Keratinocyte (primary cell): Measurements from ENCODE around the gene KIF26A. TPM values are rescaled to one million over a fixed set of nuclear protein-coding genes. Genes with fewer than 3 reads are reported as not detected.

ENCODE experiments used
- DNase-seq: peaks from one replicate; pipeline ENCODE4 v3.0.0-alpha.2; 2011; ENCODE audit warnings: low read depth, missing footprints, low spot score
- FAIRE-seq: peaks from 2 replicates; lab custom pipeline; 2011; peaks lifted over from hg19 to GRCh38; lab: Jason Lieb, UNC
- H2AFZ ChIP-seq: 2 replicates; pipeline ENCODE4 v1.6.0; 2012; ENCODE audit warnings: low read length, control low read depth, inconsistent platforms; ENCODE audit not compliant: control insufficient read depth
- H3K27ac ChIP-seq: 2 replicates; pipeline ENCODE4 v1.5.1; 2011; ENCODE audit warnings: low read length; ENCODE audit not compliant: control insufficient read depth, insufficient read depth
- H3K27me3 ChIP-seq: 3 replicates; pipeline ENCODE4 v1.6.0; 2011; ENCODE audit warnings: low read length; ENCODE audit not compliant: control insufficient read depth, insufficient read depth; ENCODE audit errors: extremely low read depth
- H3K36me3 ChIP-seq, 2 experiments: 2 replicates in 1 of 2; 3 replicates in 1 of 2; pipeline ENCODE4 v1.5.1; 2011; ENCODE audit warnings: low read length in 2 of 2, mild to moderate bottlenecking in 1 of 2; ENCODE audit not compliant: control insufficient read depth in 2 of 2, insufficient read depth in 2 of 2; ENCODE audit errors: extremely low read depth in 1 of 2
- H3K4me1 ChIP-seq: 3 replicates; pipeline ENCODE4 v1.5.1; 2011; ENCODE audit warnings: low read length; ENCODE audit not compliant: control insufficient read depth, insufficient read depth; ENCODE audit errors: extremely low read depth
- H3K4me2 ChIP-seq: 3 replicates; pipeline ENCODE4 v1.6.0; 2011; ENCODE audit warnings: low read depth, low read length; ENCODE audit not compliant: control insufficient read depth, insufficient read depth; ENCODE audit errors: extremely low read depth
- H3K4me3 ChIP-seq, 3 experiments: fragments of 200-600 bp in 1 of 3; sonication (generic) in 1 of 3; 2 replicates in 2 of 3; 3 replicates in 1 of 3; pipeline ENCODE4 v1.5.1; 2011 to 2016; ENCODE audit warnings: low read length in 3 of 3, mild to moderate bottlenecking in 3 of 3, control low read depth in 2 of 3, inconsistent platforms in 1 of 3, low read depth in 1 of 3, mixed read lengths in 1 of 3, mixed run types in 1 of 3, moderate library complexity in 1 of 3; ENCODE audit not compliant: control insufficient read depth in 2 of 3, insufficient read depth in 2 of 3; ENCODE audit errors: extremely low read depth in 1 of 3
- H3K79me2 ChIP-seq: 2 replicates; pipeline ENCODE4 v1.6.0; 2012; ENCODE audit warnings: low read length; ENCODE audit not compliant: control insufficient read depth, insufficient read depth
- H3K9ac ChIP-seq: 3 replicates; pipeline ENCODE4 v1.6.0; 2011; ENCODE audit warnings: low read length; ENCODE audit not compliant: control insufficient read depth, insufficient read depth; ENCODE audit errors: extremely low read depth
- H3K9me1 ChIP-seq: 3 replicates; pipeline ENCODE4 v1.6.0; 2011; ENCODE audit warnings: low read length; ENCODE audit not compliant: control insufficient read depth, insufficient read depth; ENCODE audit errors: extremely low read depth
- H3K9me3 ChIP-seq: 2 replicates; pipeline ENCODE4 v1.5.1; 2012; ENCODE audit warnings: low read depth, low read length; ENCODE audit not compliant: control insufficient read depth
- H4K20me1 ChIP-seq: 3 replicates; pipeline ENCODE4 v1.6.0; 2011; ENCODE audit warnings: low read length; ENCODE audit not compliant: control insufficient read depth, insufficient read depth; ENCODE audit errors: extremely low read depth
- EZH2 ChIP-seq: IDR thresholded peaks from one replicate; pipeline ENCODE4 v1.6.1; 2012; ENCODE audit warnings: inconsistent platforms, mild to moderate bottlenecking, low read length, moderate library complexity
- dilution Hi-C: fragments of 300-500 bp; cut with MboI; formaldehyde crosslinking; loops from one replicate; pipeline ENCODE4 v1.7.0; 2020; ENCODE audit warnings: low sequenced_read_pairs; ENCODE audit not compliant: extremely low pct_ligation_motif_present
- polyA plus RNA-seq, 5 experiments: library from polyadenylated mRNA; depleted of rRNA in 3 of 5; stranded (reverse) in 3 of 5; stranded (forward) in 1 of 5; unstranded in 1 of 5; fragments of >200 nt; gene quantifications; 1 replicate in 1 of 5; 2 replicates in 3 of 5; 3 replicates in 1 of 5; pipeline versions ENCODE4 v1.2.1 to v1.2.3, GENCODE V29; 2011 to 2012; ENCODE audit warnings: missing spikeins in 2 of 5, low read depth in 1 of 5, low replicate concordance in 1 of 5
- TF ChIP-seq, protein P1 (sequence below), 3 experiments: IDR thresholded peaks in 1 of 3; conservative IDR thresholded peaks in 1 of 3; optimal IDR thresholded peaks in 1 of 3; 2 replicates in 2 of 3; 3 replicates in 1 of 3; pipeline versions ENCODE3 to v1.5.1; 2011; ENCODE audit warnings: low read length in 3 of 3, mild to moderate bottlenecking in 3 of 3, moderate library complexity in 2 of 3, control low read depth in 1 of 3, inconsistent platforms in 1 of 3; ENCODE audit not compliant: insufficient read depth in 2 of 3; ENCODE audit errors: extremely low read depth in 1 of 3

The KIF26A gene
- polyA plus RNA-seq, 1 donor (not counting 4 experiments of a cell fraction or from before 2014, with no cell fraction given) = 0.07 TPM

DNA sequence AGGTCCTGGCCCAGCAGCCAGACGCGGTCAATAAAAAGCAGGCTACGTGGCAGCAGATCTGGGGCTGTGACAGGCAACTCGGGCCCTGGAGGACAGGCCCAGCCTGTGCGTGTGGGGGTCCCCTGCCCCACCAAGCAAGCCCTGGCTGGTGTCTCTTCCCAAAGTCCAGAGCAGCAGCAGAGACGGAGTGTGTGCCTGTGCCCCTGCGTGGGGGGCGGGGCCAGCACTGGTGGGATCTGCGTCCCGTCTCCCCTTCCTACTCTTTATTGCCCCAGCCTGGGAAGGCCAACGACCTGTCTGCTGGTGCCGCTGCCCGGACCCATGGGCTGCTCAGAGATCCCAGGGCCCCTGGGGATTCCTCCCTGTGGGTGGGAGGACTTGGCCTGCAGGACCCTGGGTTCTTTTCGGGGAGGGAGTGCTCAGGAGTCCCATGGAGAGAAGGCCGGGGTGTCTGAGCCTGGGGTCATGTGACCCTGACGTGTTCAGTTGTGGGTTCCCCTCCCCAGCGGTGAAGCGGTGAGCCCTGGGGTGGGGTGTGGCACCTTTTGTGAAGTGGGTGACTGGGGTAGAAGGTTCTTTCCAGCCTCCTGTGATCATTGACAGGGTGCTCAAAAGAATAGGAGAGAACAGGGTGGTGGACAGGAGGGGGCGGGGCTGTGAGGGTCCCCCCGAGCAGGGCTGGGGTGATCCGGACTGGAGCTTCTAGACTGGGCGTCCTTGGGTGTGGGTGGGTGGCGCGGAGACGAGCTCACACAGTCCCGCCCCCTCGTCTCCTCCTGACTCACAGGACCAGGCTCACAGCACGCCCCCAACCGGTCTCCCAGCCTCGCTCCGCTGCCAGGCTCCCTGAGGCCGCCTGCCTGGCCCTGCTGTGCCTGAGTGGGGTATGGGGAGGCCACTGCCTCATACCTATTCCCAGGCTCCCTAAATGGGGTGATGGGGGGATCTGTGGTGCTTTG, 30.5 kb upstream of the KIF26A start:
- TF ChIP-seq, protein P1, sequence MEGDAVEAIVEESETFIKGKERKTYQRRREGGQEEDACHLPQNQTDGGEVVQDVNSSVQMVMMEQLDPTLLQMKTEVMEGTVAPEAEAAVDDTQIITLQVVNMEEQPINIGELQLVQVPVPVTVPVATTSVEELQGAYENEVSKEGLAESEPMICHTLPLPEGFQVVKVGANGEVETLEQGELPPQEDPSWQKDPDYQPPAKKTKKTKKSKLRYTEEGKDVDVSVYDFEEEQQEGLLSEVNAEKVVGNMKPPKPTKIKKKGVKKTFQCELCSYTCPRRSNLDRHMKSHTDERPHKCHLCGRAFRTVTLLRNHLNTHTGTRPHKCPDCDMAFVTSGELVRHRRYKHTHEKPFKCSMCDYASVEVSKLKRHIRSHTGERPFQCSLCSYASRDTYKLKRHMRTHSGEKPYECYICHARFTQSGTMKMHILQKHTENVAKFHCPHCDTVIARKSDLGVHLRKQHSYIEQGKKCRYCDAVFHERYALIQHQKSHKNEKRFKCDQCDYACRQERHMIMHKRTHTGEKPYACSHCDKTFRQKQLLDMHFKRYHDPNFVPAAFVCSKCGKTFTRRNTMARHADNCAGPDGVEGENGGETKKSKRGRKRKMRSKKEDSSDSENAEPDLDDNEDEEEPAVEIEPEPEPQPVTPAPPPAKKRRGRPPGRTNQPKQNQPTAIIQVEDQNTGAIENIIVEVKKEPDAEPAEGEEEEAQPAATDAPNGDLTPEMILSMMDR (optimal IDR thresholded peaks at IDR 0.05 in 1 of 3, IDR thresholded peaks at IDR 0.05 in 1 of 3, conservative IDR thresholded peaks at IDR 0.05 in 1 of 3; ENCODE audit: extremely low read depth in 1 of 3, insufficient read depth in 2 of 3, low read length in 3 of 3) = no peak
- Histone ChIP-seq H3K27me3 (no peaks in the 10 kb centered on the region), H3K4me3 (no peak overlapping the region), H2AFZ (no peak overlapping the region), H3K27ac (no peak overlapping the region), H3K4me1 (peaks cover 22% of the 10 kb centered on the region), H4K20me1 (no peaks in the 10 kb centered on the region), H3K9ac (peak overlapping the region; percentile 13), H3K9me3 (no peaks in the 10 kb centered on the region), H3K9me1 (no peaks in the 10 kb centered on the region), H3K4me2 (peak overlapping the region; percentile 41), H3K36me3 (no peaks in the 10 kb centered on the region), H3K79me2 (no peaks in the 10 kb centered on the region)
- dilution Hi-C loops = no loop called here
- DNase-seq (no peak), FAIRE-seq (no peak)

DNA sequence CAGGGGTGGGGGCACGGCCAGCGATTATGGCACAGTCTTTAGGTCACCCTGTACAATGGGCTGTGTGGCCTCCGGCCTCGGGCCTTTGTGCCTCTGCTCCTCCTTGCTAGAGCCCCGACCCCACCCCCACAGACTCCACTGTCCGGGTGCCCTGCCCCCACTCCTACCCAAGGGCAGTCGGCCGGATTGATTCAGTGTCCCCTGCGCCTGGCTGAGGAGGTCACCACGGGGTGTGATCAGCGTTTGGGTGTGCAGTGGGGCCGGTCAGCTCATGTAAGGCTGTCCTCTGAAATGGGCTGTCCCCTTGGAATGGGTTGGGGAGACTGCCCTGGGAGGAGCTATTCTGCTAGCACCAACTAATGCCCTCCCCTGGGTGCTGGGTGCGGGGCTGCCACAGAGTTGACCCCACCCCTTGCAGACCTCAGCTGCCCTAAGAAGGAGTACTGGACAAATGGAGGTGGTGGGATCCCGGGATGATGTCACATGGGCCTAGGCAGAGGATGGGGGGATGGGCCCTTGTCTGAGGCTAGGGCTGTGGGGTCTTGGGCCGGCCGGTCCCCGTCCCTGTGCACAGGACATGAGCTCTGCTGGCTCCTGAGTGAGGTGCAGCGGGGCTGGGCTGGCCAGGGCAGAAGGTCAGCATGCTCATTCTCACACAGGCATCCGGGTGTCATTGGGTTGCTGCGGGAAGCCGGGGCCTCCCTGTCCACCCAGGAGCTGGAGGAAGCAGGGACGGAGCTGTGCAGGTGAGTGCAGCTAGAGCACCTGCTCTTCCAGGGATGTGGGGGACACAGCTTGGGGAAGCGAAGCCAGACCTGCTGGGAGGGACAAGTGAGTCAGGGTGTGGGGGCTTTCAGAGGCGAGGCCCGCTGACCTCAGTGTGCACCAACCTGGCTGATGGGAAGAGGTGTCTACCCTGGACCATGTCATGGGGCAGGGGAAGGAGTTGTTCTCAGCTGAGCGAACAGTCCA, 29.5 kb upstream of the KIF26A start:
- dilution Hi-C loops = no loop called here
- Histone ChIP-seq H3K9me1 (no peaks in the 10 kb centered on the region), H3K27ac (no peak overlapping the region), H2AFZ (no peak overlapping the region), H3K4me3 (no peak overlapping the region), H3K9me3 (no peaks in the 10 kb centered on the region), H3K4me2 (peak overlapping the region; percentile 39), H4K20me1 (peaks cover 3% of the 10 kb centered on the region), H3K9ac (peak overlapping the region; percentile 13), H3K4me1 (peaks cover 22% of the 10 kb centered on the region), H3K36me3 (no peaks in the 10 kb centered on the region), H3K27me3 (no peaks in the 10 kb centered on the region), H3K79me2 (no peaks in the 10 kb centered on the region)
- DNase-seq (no peak), FAIRE-seq (no peak)
- TF ChIP-seq, protein P1 (optimal IDR thresholded peaks at IDR 0.05 in 1 of 3, IDR thresholded peaks at IDR 0.05 in 1 of 3, conservative IDR thresholded peaks at IDR 0.05 in 1 of 3; ENCODE audit: extremely low read depth in 1 of 3, insufficient read depth in 2 of 3, low read length in 3 of 3) = no peak
- TF ChIP-seq EZH2 = no peak
